ENCODE results near the gene NEU3. TPM values are rescaled to one million over a fixed set of nuclear protein-coding genes. Genes with fewer than 3 reads are reported as not detected.

The NEU3 gene
- total and polyA plus RNA-seq, 2 of the 4 experiments (the other 2 are of a cell fraction): 5.5 to 10.6 TPM

GRCh38 chr11:74942073-74942759, 46.5 kb upstream of the NEU3 start:
- peak overlapping the region; percentile 85 for H2BK120ac ChIP-seq (ENCODE audit: low read depth, low read length)
- 100% methylated on average over 3 of the region's 5 CpGs; no CpG with 5 or more reads in 1 of the 2 experiments for WGBS, 2 experiments (ENCODE audit: extremely low coverage in 2 of 2, insufficient read length in 1 of 2)
- no peaks in the 10 kb centered on the region for H3K9me3 ChIP-seq (ENCODE audit: control insufficient read depth, insufficient read depth, low read length)
- H4K91ac ChIP-seq (ENCODE audit: insufficient read depth, low read depth, low read length): peak overlapping the region; percentile 69
- peak overlapping the region; percentile 80 for H2BK5ac ChIP-seq (ENCODE audit: low read depth, low read length, poor library complexity, severe bottlenecking)
- H2BK20ac ChIP-seq (ENCODE audit: low read depth, low read length): peak overlapping the region; percentile 86
- peak overlapping the region; percentile 93 for H2AK9ac ChIP-seq (replicated peaks; ENCODE audit: low read depth, low read length, poor library complexity)
- H3K36me3 ChIP-seq (ENCODE audit: control insufficient read depth, insufficient read depth, low read length): no peaks in the 10 kb centered on the region; the same call in 1 of the 2 replicates
- peak overlapping the region; percentile 9; the same call in 1 of the 2 replicates for H3K9ac ChIP-seq (ENCODE audit: low read depth, low read length)
- ChIA-PET POLR2A (ENCODE audit: unreplicated experiment) (no interaction called here), CTCF (interaction anchor here (0.6 to 0.7 kb wide), 2 partner anchors 72 to 1894 kb away, joined by 3 to 6 read pairs; no protein-coding TSS in a partner anchor)
- H3K4me2 ChIP-seq (ENCODE audit: low read depth, low read length): no peak overlapping the region
- H3K4me1 ChIP-seq (ENCODE audit: control insufficient read depth, insufficient read depth, low read length): peaks cover 15% of the 10 kb centered on the region
- dilution Hi-C loops (cut with HindIII; ENCODE audit: low sequenced_read_pairs, unreplicated experiment): no loop called here
- H3K9me1 ChIP-seq (ENCODE audit: insufficient read depth, low read length): peaks cover 19% of the 10 kb centered on the region
- TF ChIP-seq MAZ (IDR thresholded peaks at IDR 0.05; ENCODE audit: borderline replicate concordance, low read depth, low read length): no peak
- TF ChIP-seq USF2 (IDR thresholded peaks at IDR 0.05; ENCODE audit: low read depth, low read length): no peak
- no peak for TF ChIP-seq RCOR1 (IDR thresholded peaks at IDR 0.05; ENCODE audit: insufficient replicate concordance, low read length)
- no peak for TF ChIP-seq CEBPB (IDR thresholded peaks at IDR 0.05; ENCODE audit: low read depth, low read length)
- TF ChIP-seq RFX5 (IDR thresholded peaks at IDR 0.05; ENCODE audit: low read depth, low read length): no peak
- TF ChIP-seq MXI1 (IDR thresholded peaks at IDR 0.05; ENCODE audit: borderline replicate concordance, low read depth, low read length): no peak
- TF ChIP-seq NFE2L2 (IDR thresholded peaks at IDR 0.05; ENCODE audit: low read depth, low read length): no peak
- TF ChIP-seq POLR2A (IDR thresholded peaks at IDR 0.05; ENCODE audit: low read depth, low read length): no peak
- TF ChIP-seq ELK1 (IDR thresholded peaks at IDR 0.05; ENCODE audit: borderline replicate concordance, low read depth, low read length): no peak
- TF ChIP-seq CHD1 (IDR thresholded peaks at IDR 0.05; ENCODE audit: low read depth, low read length): no peak
- no peak for TF ChIP-seq MAFK (IDR thresholded peaks at IDR 0.05; ENCODE audit: low read depth, low read length)
- no peak for TF ChIP-seq RAD21 (IDR thresholded peaks at IDR 0.05; ENCODE audit: low read length)
- no peak for TF ChIP-seq BHLHE40 (IDR thresholded peaks at IDR 0.05; ENCODE audit: low read depth, low read length)
- TF ChIP-seq FOS (IDR thresholded peaks at IDR 0.05; ENCODE audit: low read depth, low read length): no peak
- ATAC-seq (ENCODE audit: low read depth) (no peak), DNase-seq (no peak)
- H3K27ac ChIP-seq (ENCODE audit: insufficient read depth, low read length): no peak overlapping the region; the same call in 1 of the 2 replicates
- no peak overlapping the region for H3K56ac ChIP-seq (ENCODE audit: extremely low read depth, insufficient read depth, low read length)
- H3K4me3 ChIP-seq (ENCODE audit: insufficient read depth, low read depth, low read length): no peak overlapping the region
- in situ Hi-C loops (cut with MboI; ENCODE audit: low sequenced_read_pairs): no loop called here
- no TSS peak for BruUV-seq (replicated peaks)
- H2AFZ ChIP-seq (replicated peaks; ENCODE audit: low read length, poor library complexity): no peak overlapping the region
- no peaks in the 10 kb centered on the region; the same call in 1 of the 2 replicates for H4K20me1 ChIP-seq (ENCODE audit: insufficient read depth, low read length)
- intact Hi-C loops (cut with micrococcal nuclease): no loop called here
- no peaks in the 10 kb centered on the region for H3K27me3 ChIP-seq (ENCODE audit: control insufficient read depth, insufficient read depth, low read length)
- H3K23ac ChIP-seq (ENCODE audit: low read depth, low read length): 0 out of 2 replicates have a peak overlapping the region, but pooled peaks have one; percentile 77
- H2BK15ac ChIP-seq (ENCODE audit: low read depth, low read length): peak overlapping the region; percentile 58
- no peak overlapping the region for H3K18ac ChIP-seq (ENCODE audit: low read depth, low read length)
- H4K8ac ChIP-seq (ENCODE audit: low read depth in 2 of 2, low read length in 2 of 2): peak overlapping the region; percentile 36 to 42; a peak in 2 of 4 replicates
- H3K4ac ChIP-seq (ENCODE audit: low read depth, low read length): peak overlapping the region; percentile 78
- H4K5ac ChIP-seq (ENCODE audit: low read depth, low read length): no peak overlapping the region
- peak overlapping the region; percentile 77 for H3K14ac ChIP-seq (replicated peaks; ENCODE audit: low read depth, low read length)
- H2AK5ac ChIP-seq (ENCODE audit: low read depth, low read length): peak overlapping the region; percentile 82
- peaks cover 0 to 25% of the 10 kb centered on the region in 2 experiments; a peak in 2 of 4 replicates for H3K79me1 ChIP-seq (ENCODE audit: low read depth in 1 of 2, low read length in 2 of 2)
